ENCODE measurements around the gene ACKR3. TPM values are rescaled to one million over a fixed set of nuclear protein-coding genes. Genes with fewer than 3 reads are reported as not detected.

Gene ACKR3
- total and polyA plus RNA-seq, 2 of the 4 experiments (the other 2 are of a cell fraction): not detected

DNA sequence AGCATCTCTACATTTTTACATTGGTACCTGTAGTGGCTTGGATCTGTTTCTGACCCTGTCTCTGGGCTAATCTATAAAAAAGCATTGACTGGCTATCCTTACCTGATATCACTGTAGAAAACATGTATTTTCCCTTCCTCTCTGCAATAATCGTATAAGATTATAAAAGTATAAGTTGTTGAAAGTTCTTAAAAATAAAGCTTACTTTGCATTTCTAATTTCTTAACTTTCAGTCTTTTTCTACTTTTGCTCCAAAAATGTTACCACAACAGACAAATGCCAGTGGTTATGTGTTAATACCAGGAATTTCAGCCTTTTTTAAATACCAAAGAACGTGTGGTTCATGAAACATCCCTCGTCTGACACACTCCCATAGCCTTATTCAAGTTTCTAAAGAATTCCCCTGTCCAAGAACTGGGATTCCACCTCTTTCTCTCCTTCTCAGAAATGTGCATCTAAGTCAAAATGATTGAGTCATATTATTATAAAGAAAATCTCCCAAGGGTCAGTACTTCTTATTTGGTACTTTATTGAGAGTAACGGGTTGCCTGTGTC lies 28.5 kb upstream of the ACKR3 start:
- Histone ChIP-seq H3K4me1 (ENCODE audit: control insufficient read depth, insufficient read depth, low read length) (no peaks in the 10 kb centered on the region), H4K5ac (ENCODE audit: low read depth, low read length) (no peak overlapping the region), H3K9ac (ENCODE audit: low read depth, low read length) (no peak overlapping the region), H3K27ac (ENCODE audit: insufficient read depth, low read length) (no peak overlapping the region), H3K18ac (ENCODE audit: low read depth, low read length) (no peak overlapping the region), H3K79me1 (ENCODE audit: low read depth in 1 of 2, low read length in 2 of 2) (no peaks in the 10 kb centered on the region), H3K27me3 (ENCODE audit: control insufficient read depth, insufficient read depth, low read length) (peaks cover 3% of the 10 kb centered on the region), H2BK15ac (ENCODE audit: low read depth, low read length) (no peak overlapping the region), H3K4ac (ENCODE audit: low read depth, low read length) (no peak overlapping the region), H4K20me1 (ENCODE audit: insufficient read depth, low read length) (no peaks in the 10 kb centered on the region), H4K8ac (ENCODE audit: low read depth in 2 of 2, low read length in 2 of 2) (no peak overlapping the region), H2BK20ac (ENCODE audit: low read depth, low read length) (no peak overlapping the region), H3K4me3 (ENCODE audit: insufficient read depth, low read depth, low read length) (no peak overlapping the region), H3K4me2 (ENCODE audit: low read depth, low read length) (no peak overlapping the region), H2AK9ac (replicated peaks; ENCODE audit: low read depth, low read length, poor library complexity) (no peak overlapping the region), H2BK120ac (ENCODE audit: low read depth, low read length) (no peak overlapping the region), H3K36me3 (ENCODE audit: control insufficient read depth, insufficient read depth, low read length) (no peaks in the 10 kb centered on the region), H3K9me3 (ENCODE audit: control insufficient read depth, insufficient read depth, low read length) (no peaks in the 10 kb centered on the region), H3K9me1 (ENCODE audit: insufficient read depth, low read length) (no peaks in the 10 kb centered on the region), H2AFZ (replicated peaks; ENCODE audit: low read length, poor library complexity) (no peak overlapping the region), H2BK5ac (ENCODE audit: low read depth, low read length, poor library complexity, severe bottlenecking) (no peak overlapping the region), H3K56ac (ENCODE audit: extremely low read depth, insufficient read depth, low read length) (no peak overlapping the region), H4K91ac (ENCODE audit: insufficient read depth, low read depth, low read length) (no peak overlapping the region), H3K23ac (ENCODE audit: low read depth, low read length) (no peak overlapping the region), H3K14ac (replicated peaks; ENCODE audit: low read depth, low read length) (no peak overlapping the region), H2AK5ac (ENCODE audit: low read depth, low read length) (no peak overlapping the region)
- in situ Hi-C loops (cut with MboI; ENCODE audit: low sequenced_read_pairs): no loop called here
- DNase-seq: no peak
- POLR2A ChIA-PET (ENCODE audit: unreplicated experiment): no interaction called here
- CTCF ChIA-PET: no interaction called here
- no peak for TF ChIP-seq CEBPB (IDR thresholded peaks at IDR 0.05; ENCODE audit: low read depth, low read length)
- TF ChIP-seq MAFK (IDR thresholded peaks at IDR 0.05; ENCODE audit: low read depth, low read length): peak; percentile 26; the same call in 1 of the 2 replicates
- no TSS peak for BruUV-seq (replicated peaks)
- intact Hi-C loops (cut with micrococcal nuclease): no loop called here
- no peak for ATAC-seq (ENCODE audit: low read depth)
- dilution Hi-C loops (cut with HindIII; ENCODE audit: low sequenced_read_pairs, unreplicated experiment): no loop called here
- no CpG with 5 or more reads among the region's 4 CpGs for WGBS, 2 experiments (ENCODE audit: extremely low coverage in 2 of 2, insufficient read length in 1 of 2)
